MCF 10A (cell line): Measurements from ENCODE around the gene PAK6. TPM values are rescaled to one million over a fixed set of nuclear protein-coding genes. Genes with fewer than 3 reads are reported as not detected.

Source experiments
- BruUV-seq: library from RNA; stranded (reverse); fragments of 400-500 nt; replicated peaks from 2 replicates; lab custom pipeline; 2021; lab: Mats Ljungman, UMichigan
- CTCF ChIA-PET: fragments of 300-600 bp; sonication (Branson Sonifier 250); formaldehyde crosslinking; extraction: SDS; loops from one replicate; lab custom pipeline; 2021; ENCODE audit warnings: antibody characterized with exemption, inconsistent platforms; lab: Yijun Ruan, JAX
- POLR2A ChIA-PET: fragments of 300-600, 350-650 bp; sonication (Branson Sonifier 250); formaldehyde crosslinking; extraction: SDS; loops from one replicate; lab custom pipeline; 2020; ENCODE audit warnings: antibody characterized with exemption, inconsistent platforms; lab: Yijun Ruan, JAX
- DNase-seq: peaks from one replicate; pipeline ENCODE4 v3.0.0-alpha.2; 2018; ENCODE audit not compliant: unreplicated experiment
- H3K27ac Mint-ChIP-seq: one replicate; pipeline ENCODE4 v1.8.0; 2022; ENCODE audit warnings: mild to moderate bottlenecking, low read depth, mixed read lengths; ENCODE audit not compliant: unreplicated experiment
- H3K27me3 Mint-ChIP-seq: one replicate; pipeline ENCODE4 v1.8.0; 2022; ENCODE audit warnings: mixed read lengths; ENCODE audit not compliant: insufficient read depth, unreplicated experiment
- H3K36me3 Mint-ChIP-seq: one replicate; pipeline ENCODE4 v1.8.0; 2022; ENCODE audit warnings: mild to moderate bottlenecking, moderate library complexity, mixed read lengths; ENCODE audit not compliant: insufficient read depth, unreplicated experiment
- H3K4me1 Mint-ChIP-seq: one replicate; pipeline ENCODE4 v1.8.0; 2022; ENCODE audit warnings: mixed read lengths; ENCODE audit not compliant: insufficient read depth, unreplicated experiment
- H3K4me3 Mint-ChIP-seq: one replicate; pipeline ENCODE4 v1.8.0; 2022; ENCODE audit warnings: mild to moderate bottlenecking, moderate library complexity, mixed read lengths; ENCODE audit not compliant: unreplicated experiment
- H3K9me3 Mint-ChIP-seq: one replicate; pipeline ENCODE4 v1.8.0; 2022; ENCODE audit warnings: mixed read lengths; ENCODE audit not compliant: unreplicated experiment
- CTCF ChIP-seq: fragments of 200-600 bp; IDR thresholded peaks from one replicate; pipeline ENCODE4 v1.8.0; 2022; ENCODE audit warnings: antibody characterized with exemption, mild to moderate bottlenecking; ENCODE audit not compliant: unreplicated experiment
- intact Hi-C: fragments of 100-400 bp; cut with micrococcal nuclease; formaldehyde crosslinking; loops from 2 replicates; pipeline ENCODE4 v1.14.1; 2022
- total RNA-seq: library from RNA; stranded (reverse); gene quantifications from 2 replicates; pipeline ENCODE4 v1.2.3, GENCODE V29; 2022

The PAK6 gene
- total RNA-seq, 1 experiment from 2014 or later, result 9.3 TPM

- H3K9me3 Mint-ChIP-seq, result no peaks in the 10 kb centered on the region
- no peak for TF ChIP-seq CTCF
- H3K36me3 Mint-ChIP-seq, result peaks cover 11% of the 10 kb centered on the region
- H3K4me3 Mint-ChIP-seq, result peak overlapping the region; percentile 73
- peak; percentile 78 for DNase-seq
- intact Hi-C loops, result loop anchor here (1.0 kb wide), 1 partner anchor 34 kb away; no protein-coding TSS in a partner anchor
- TSS peak; percentile 31 for BruUV-seq
- peak overlapping the region; percentile 67 for H3K27ac Mint-ChIP-seq
- peaks cover 39% of the 10 kb centered on the region for H3K4me1 Mint-ChIP-seq
- CTCF ChIA-PET, result interaction anchor here (0.5 to 8.8 kb wide), 19 partner anchors 8 to 394 kb away, joined by 3 to 127 read pairs (median 4); partner anchors contain the start of genes BAHD1 and DISP2
- no peaks in the 10 kb centered on the region for H3K27me3 Mint-ChIP-seq
- POLR2A ChIA-PET, result interaction anchor here (0.5 to 4.0 kb wide), 21 partner anchors 9 to 201 kb away, joined by 3 to 42 read pairs (median 4); partner anchors contain the start of genes BAHD1, INAFM2 and IVD
These were observed 1.1 kb downstream of the PAK6 start for GRCh38 chr15:40239693-40240618.

GRCh38 chr15:40240619-40241221 lies 1.9 kb downstream of the PAK6 start:
- Mint-ChIP-seq H3K27me3 (no peaks in the 10 kb centered on the region), H3K36me3 (peaks cover 12% of the 10 kb centered on the region), H3K27ac (peak overlapping the region; percentile 67), H3K9me3 (no peaks in the 10 kb centered on the region), H3K4me3 (peak overlapping the region; percentile 73), H3K4me1 (peaks cover 37% of the 10 kb centered on the region)
- intact Hi-C loops, result loop anchor here (1.0 kb wide), 1 partner anchor 34 kb away; no protein-coding TSS in a partner anchor
- CTCF ChIA-PET, result interaction anchor here (0.6 to 8.8 kb wide), 12 partner anchors 9 to 393 kb away, joined by 3 to 127 read pairs (median 3); no protein-coding TSS in a partner anchor
- no TSS peak for BruUV-seq
- DNase-seq, result peak; percentile 66
- TF ChIP-seq CTCF, result no peak
- POLR2A ChIA-PET, result interaction anchor here (0.5 to 4.0 kb wide), 19 partner anchors 9 to 536 kb away, joined by 3 to 42 read pairs (median 4); partner anchors contain the start of gene SRP14

DNA sequence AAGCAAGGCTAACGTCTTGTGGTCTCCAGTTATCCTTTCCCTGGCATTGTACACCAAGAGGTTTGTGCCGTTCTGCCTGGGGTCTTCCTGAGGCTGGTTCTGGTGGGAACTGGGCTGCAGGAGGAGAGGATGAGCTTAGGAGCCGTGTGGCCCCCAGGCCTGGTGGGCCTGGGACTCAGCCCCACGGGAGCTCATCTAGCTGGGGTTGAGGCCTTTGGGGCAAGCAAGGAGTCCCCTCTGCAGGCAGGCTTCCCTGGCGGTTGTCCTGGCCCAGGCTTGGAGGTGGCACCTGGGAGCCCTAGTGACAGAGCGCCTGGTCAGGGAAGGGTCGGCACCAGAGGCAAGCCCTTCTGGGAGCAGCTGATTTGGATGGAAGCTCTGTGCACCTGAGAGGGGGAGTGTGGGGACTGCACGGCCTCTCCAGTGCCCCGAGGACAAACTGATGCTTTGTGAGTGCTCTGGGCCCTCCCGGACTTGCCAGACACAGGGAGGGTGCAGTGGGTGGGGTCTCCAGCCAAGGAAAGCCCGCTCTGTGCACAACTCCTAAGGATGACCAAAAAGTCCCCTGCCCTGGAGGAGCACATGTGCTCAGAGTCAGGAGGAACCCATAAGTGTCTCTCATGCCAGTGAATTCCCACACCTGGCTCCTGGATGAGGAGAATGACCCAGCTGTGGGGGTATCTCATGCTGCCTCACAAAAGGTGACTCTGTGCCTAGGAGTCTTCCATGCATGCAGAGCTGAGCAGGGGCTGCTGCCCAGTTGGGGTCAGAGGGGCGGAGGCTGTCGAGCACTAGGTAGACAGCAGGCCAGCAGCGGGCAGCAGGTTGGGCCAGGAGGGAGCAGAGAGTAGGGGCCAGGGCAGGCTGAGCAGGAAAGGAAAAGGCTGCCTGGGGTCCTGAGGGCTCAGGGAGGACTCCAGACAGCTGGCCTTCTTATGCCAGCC lies 2.7 kb downstream of the PAK6 start:
- Mint-ChIP-seq H3K36me3 (peaks cover 20% of the 10 kb centered on the region), H3K4me3 (peak overlapping the region; percentile 73), H3K27ac (peak overlapping the region; percentile 67), H3K27me3 (no peaks in the 10 kb centered on the region), H3K4me1 (peaks cover 37% of the 10 kb centered on the region), H3K9me3 (no peaks in the 10 kb centered on the region)
- ChIA-PET POLR2A (interaction anchor here (0.6 to 4.0 kb wide), 16 partner anchors 8 to 535 kb away, joined by 3 to 42 read pairs (median 4); partner anchors contain the start of gene SRP14), CTCF (interaction anchor here (0.7 to 8.8 kb wide), 13 partner anchors 11 to 196 kb away, joined by 3 to 127 read pairs (median 3); no protein-coding TSS in a partner anchor)
- intact Hi-C loops, result no loop called here
- no peak for TF ChIP-seq CTCF
- DNase-seq, result no peak
- BruUV-seq, result no TSS peak
